ENCODE results near the gene PLXNA2.

PLXNA2 gene

DNA sequence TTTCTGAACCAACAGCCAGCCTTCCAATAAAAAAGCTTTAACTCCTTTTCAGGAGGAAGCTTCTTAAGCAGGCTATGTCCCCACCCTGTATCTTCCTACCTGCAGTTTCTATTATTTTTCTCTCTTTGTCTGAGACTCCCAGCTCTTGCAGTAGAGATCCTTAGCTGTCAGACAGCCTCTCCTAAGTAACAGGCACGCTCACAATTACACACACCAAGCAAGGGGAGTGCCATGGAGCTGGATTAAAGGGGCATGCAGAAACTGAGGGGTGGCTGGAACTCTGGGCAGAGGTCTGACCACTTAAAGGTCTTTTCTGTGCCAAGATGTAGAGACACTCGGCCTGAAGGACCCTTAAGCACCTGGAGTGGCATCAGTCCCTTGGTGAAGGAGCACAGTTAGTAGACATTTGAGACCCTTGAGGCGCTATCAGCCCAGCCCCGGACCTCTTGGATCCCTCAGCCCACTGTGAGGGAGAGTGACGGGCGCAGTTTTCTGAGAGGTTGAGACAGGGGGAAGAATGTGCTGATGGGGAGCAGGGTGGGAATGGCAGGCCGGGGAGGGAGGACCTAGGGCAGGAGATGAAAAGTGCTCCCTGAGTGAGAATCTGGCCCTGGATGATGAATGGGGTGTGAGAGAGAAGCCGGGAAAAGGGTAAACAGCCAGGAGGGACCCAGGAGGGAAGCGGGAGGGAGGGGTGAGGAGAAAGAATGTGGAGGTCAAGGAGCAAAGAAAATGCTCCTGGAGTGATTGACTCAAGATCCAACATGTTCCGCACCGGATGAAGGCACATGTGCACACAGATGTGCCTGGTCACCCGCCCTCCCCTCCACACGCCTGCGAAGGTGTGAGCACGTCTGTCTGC, 13.3 kb downstream of the PLXNA2 start:
- Histone ChIP-seq H3K9me3 (replicated peaks; ENCODE audit: low read length) (no peaks in the 10 kb centered on the region), H3K9ac (ENCODE audit: low read depth, low read length) (peak overlapping the region; percentile 17), H3K4me2 (ENCODE audit: low read length) (peak overlapping the region; percentile 52), H3K27me3 (ENCODE audit: control insufficient read depth, insufficient read depth, low read length) (no peaks in the 10 kb centered on the region), H3K4me1 (ENCODE audit: control insufficient read depth, insufficient read depth, low read length) (peaks cover 87% of the 10 kb centered on the region), H3K36me3 (ENCODE audit: insufficient read depth, low read length) (peaks cover 58% of the 10 kb centered on the region), H3K4me3 (ENCODE audit: low read length) (peak overlapping the region; percentile 6)

DNA sequence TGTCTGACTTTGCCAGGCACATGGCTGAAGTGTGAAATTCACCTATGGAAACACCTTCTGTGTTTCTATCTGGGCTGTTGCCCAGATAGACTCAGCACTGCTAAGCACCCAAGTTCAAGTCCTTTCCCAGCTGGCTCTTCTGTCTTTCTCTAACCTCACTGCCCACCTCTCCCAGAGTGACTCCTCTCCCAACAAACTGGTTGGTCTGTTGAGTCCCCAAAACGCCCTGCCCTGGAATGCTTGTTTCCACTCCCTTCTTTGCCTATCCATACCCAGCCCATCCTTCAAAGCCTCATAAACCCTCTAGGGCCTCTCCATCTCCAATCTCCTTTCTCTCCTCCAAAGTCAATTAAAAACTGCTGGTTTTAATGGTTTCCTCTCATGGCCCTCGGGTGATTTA, 15.6 kb downstream of the PLXNA2 start:
- Histone ChIP-seq H3K4me3 (ENCODE audit: low read length) (no peak overlapping the region), H3K27me3 (ENCODE audit: control insufficient read depth, insufficient read depth, low read length) (no peaks in the 10 kb centered on the region), H3K36me3 (ENCODE audit: insufficient read depth, low read length) (peaks cover 52% of the 10 kb centered on the region), H3K9ac (ENCODE audit: low read depth, low read length) (no peak overlapping the region), H3K9me3 (replicated peaks; ENCODE audit: low read length) (no peaks in the 10 kb centered on the region), H3K4me2 (ENCODE audit: low read length) (no peak overlapping the region), H3K4me1 (ENCODE audit: control insufficient read depth, insufficient read depth, low read length) (peaks cover 80% of the 10 kb centered on the region)

DNA sequence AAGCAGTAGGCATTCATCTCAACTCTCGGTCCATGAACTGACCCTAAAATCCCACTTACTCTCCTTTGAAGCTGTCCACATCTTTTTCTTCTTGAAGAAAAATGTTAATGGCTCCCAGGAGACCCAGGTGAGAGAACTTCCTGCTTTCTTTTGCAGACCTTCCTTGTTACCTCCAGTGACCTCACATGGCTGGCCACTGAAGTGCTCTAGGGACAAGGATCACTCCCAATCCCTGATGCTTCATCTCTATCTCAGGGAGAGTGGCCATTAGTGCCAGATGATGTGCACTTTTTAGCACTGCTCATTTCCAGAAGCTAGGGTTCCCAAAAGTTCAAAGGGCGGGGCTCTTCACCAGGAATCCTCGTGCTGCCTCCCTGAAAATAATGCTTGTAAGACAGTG, 16.2 kb downstream of the PLXNA2 start:
- Histone ChIP-seq H3K4me2 (ENCODE audit: low read length) (no peak overlapping the region), H3K9me3 (replicated peaks; ENCODE audit: low read length) (no peaks in the 10 kb centered on the region), H3K9ac (ENCODE audit: low read depth, low read length) (no peak overlapping the region), H3K27me3 (ENCODE audit: control insufficient read depth, insufficient read depth, low read length) (no peaks in the 10 kb centered on the region), H3K4me3 (ENCODE audit: low read length) (no peak overlapping the region), H3K36me3 (ENCODE audit: insufficient read depth, low read length) (peaks cover 56% of the 10 kb centered on the region), H3K4me1 (ENCODE audit: control insufficient read depth, insufficient read depth, low read length) (peaks cover 80% of the 10 kb centered on the region)

DNA sequence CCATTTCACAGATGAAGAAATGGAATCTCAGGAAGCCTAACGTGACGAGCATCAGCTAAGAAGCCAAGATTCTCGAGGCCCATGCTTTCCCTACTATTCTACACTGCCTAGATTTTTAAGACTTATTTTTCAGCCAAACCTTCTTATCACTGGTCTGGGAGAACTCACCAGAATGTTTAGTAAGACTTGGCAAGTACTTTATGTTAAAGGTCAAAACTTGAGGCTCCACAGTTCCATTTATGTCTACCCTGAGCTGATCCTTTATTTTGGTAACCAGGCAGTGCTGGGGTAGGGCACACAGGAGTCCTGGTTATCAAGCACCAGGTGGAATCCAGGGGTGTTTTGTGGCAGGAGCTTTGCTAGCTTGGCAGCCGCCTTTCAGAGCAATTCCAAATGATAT, 16.8 kb downstream of the PLXNA2 start:
- Histone ChIP-seq H3K9me3 (replicated peaks; ENCODE audit: low read length) (no peaks in the 10 kb centered on the region), H3K4me3 (ENCODE audit: low read length) (no peak overlapping the region)

DNA sequence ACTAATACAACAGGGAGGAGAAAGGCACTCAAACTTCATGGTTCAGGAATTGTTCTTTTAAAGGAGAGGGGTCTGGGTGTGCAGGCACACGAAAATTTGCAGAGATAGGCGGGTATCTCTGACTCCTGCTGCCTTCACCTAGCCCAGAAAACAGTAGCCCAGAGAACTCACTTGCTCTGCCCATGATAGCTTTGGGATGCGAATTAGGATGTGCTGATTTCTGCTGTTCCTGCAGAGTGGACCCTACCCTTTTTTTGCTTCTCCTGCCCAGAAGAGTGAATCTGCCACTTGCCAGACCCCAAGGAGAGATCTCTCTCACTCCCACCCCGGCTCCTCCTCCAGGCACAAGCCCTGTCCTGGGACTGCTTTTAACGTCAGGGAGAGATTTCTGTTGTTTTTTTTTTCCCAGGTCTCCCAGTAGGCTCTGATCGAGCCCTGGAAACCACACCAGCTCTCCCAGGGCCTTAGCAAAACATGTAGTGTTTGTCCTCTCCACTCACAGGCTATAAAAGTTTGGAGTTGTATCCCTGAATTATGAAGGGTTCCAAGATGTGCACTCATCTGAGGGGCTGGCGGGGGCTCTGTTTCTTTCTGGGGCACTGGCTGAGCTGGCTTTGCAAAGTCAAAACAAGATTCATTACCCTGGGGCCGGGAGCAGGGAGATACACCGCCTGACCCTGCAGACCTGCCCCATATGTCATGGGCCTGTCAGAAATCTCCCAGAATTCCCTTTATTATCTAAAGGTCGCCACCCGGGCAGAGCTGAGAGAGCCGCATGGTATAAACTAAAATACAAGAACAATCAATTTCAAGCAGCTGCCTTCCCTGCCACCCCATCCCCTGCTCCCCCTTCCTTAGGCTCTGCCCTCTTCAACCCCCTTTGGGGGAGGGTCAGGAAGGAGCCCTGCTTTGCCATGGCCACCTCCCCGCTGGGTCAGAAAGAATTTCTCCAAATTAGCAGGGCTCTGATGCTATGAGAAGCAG, 17.9 kb downstream of the PLXNA2 start:
- peak overlapping the region; percentile 57 for H3K9ac ChIP-seq (ENCODE audit: low read depth, low read length)
- H3K27me3 ChIP-seq (ENCODE audit: control insufficient read depth, insufficient read depth, low read length), result no peaks in the 10 kb centered on the region
- H3K4me3 ChIP-seq (ENCODE audit: low read length), result no peak overlapping the region
- H3K4me2 ChIP-seq (ENCODE audit: low read length), result peak overlapping the region; percentile 23
- peaks cover 65% of the 10 kb centered on the region for H3K36me3 ChIP-seq (ENCODE audit: insufficient read depth, low read length)
- H3K9me3 ChIP-seq (replicated peaks; ENCODE audit: low read length), result no peaks in the 10 kb centered on the region
- H3K4me1 ChIP-seq (ENCODE audit: control insufficient read depth, insufficient read depth, low read length), result peaks cover 80% of the 10 kb centered on the region

More for the DNA sequence above, 16.8 kb downstream of the PLXNA2 start:
- H3K27me3 ChIP-seq (ENCODE audit: control insufficient read depth, insufficient read depth, low read length), result no peaks in the 10 kb centered on the region
- H3K9ac ChIP-seq (ENCODE audit: low read depth, low read length), result no peak overlapping the region
- H3K4me1 ChIP-seq (ENCODE audit: control insufficient read depth, insufficient read depth, low read length), result peaks cover 80% of the 10 kb centered on the region
- peaks cover 61% of the 10 kb centered on the region for H3K36me3 ChIP-seq (ENCODE audit: insufficient read depth, low read length)
- no peak overlapping the region for H3K4me2 ChIP-seq (ENCODE audit: low read length)

DNA sequence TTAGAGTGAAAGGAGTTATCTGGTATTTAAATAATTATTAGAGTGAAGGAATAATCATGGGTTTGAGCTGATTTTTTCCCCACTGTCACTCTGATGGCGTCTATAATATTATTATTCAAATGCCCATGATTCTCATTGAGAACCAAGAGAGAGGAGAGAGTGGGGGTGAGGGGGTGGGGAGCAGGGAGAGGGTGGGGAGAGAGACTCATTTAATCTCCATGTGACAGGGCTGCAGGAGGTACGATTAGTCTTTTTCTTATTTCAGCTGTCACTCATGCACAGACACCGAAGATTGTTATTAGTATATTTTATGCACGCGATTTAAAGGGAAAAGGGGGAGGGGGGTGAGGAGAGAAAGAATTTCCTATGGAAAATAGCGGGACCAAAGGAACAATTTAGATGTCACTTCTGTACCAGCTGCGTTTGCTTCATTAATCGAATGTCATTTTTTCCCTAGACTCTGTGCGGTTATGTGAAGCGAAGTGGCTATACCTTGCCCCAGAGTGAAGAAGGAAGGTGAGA, 19.9 kb downstream of the PLXNA2 start:
- H3K9ac ChIP-seq (ENCODE audit: low read depth, low read length), result no peak overlapping the region
- no peak overlapping the region for H3K4me2 ChIP-seq (ENCODE audit: low read length)
- no peak overlapping the region for H3K4me3 ChIP-seq (ENCODE audit: low read length)
- no peaks in the 10 kb centered on the region for H3K27me3 ChIP-seq (ENCODE audit: control insufficient read depth, insufficient read depth, low read length)
- peaks cover 46% of the 10 kb centered on the region for H3K36me3 ChIP-seq (ENCODE audit: insufficient read depth, low read length)
- no peaks in the 10 kb centered on the region for H3K9me3 ChIP-seq (replicated peaks; ENCODE audit: low read length)
- H3K4me1 ChIP-seq (ENCODE audit: control insufficient read depth, insufficient read depth, low read length), result peaks cover 89% of the 10 kb centered on the region

DNA sequence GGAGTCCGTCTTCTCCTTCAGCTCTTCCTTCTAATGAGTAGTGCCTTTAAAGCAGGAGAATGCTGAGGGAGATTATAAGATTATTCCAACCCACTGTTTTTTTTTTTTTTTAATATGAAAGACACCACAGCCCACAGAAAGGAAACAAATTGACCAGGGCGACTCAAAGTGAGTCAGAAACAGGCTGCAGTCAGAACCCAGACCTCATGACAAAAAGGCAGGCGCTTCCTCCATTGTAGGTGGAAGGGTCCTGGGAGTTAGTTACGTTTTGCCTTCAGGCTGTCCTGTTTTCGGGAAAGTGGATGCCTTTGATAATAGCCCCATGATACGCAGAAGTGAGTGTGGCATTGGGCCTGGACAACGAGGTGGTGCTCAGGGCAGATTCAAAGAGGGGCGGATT, 21.0 kb downstream of the PLXNA2 start:
- Histone ChIP-seq H3K9ac (ENCODE audit: low read depth, low read length) (peak overlapping the region; percentile 59), H3K27me3 (ENCODE audit: control insufficient read depth, insufficient read depth, low read length) (no peaks in the 10 kb centered on the region), H3K36me3 (ENCODE audit: insufficient read depth, low read length) (peaks cover 36% of the 10 kb centered on the region), H3K4me3 (ENCODE audit: low read length) (peak overlapping the region; percentile 21), H3K4me1 (ENCODE audit: control insufficient read depth, insufficient read depth, low read length) (peaks cover 93% of the 10 kb centered on the region), H3K9me3 (replicated peaks; ENCODE audit: low read length) (no peaks in the 10 kb centered on the region), H3K4me2 (ENCODE audit: low read length) (peak overlapping the region; percentile 56)

DNA sequence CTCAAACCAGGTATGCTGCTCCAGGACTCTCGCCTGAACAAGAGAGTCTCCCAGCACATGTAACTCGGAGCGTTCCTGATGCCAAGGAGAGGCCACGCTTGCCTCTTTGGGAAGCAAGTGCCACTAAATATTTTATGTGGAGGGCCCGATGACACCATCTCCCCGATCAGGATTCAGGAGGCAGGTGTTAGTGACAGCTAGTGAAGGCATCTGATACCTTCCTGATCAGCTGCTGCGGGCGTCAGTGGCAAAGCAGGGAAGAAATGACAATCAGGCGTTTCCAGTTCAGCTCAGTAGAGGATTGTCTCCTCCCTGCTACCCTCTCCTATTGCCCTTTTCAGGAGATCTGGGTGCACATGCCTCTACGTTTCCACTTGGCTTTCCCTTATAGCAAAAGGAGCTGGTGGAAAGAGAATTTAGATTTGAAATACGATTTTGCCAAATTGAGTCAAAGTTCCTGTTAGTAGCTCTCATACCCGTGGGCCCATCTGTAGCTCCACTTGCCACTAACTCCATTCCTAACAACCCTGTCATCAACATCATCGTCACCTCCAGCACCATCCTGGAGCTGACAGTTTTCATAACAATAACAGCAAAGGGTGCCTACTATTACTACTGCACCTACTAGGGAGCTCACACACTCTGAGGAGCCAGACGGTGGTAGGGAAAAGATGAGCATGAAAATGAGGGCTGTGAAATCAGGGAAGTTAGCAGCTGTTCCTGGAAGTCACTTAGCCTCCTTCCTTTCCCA, 21.6 kb downstream of the PLXNA2 start:
- Histone ChIP-seq H3K4me1 (ENCODE audit: control insufficient read depth, insufficient read depth, low read length) (peaks cover 92% of the 10 kb centered on the region), H3K4me3 (ENCODE audit: low read length) (peak overlapping the region; percentile 4), H3K36me3 (ENCODE audit: insufficient read depth, low read length) (peaks cover 37% of the 10 kb centered on the region), H3K9ac (ENCODE audit: low read depth, low read length) (peak overlapping the region; percentile 59), H3K4me2 (ENCODE audit: low read length) (peak overlapping the region; percentile 56), H3K27me3 (ENCODE audit: control insufficient read depth, insufficient read depth, low read length) (no peaks in the 10 kb centered on the region), H3K9me3 (replicated peaks; ENCODE audit: low read length) (no peaks in the 10 kb centered on the region)

DNA sequence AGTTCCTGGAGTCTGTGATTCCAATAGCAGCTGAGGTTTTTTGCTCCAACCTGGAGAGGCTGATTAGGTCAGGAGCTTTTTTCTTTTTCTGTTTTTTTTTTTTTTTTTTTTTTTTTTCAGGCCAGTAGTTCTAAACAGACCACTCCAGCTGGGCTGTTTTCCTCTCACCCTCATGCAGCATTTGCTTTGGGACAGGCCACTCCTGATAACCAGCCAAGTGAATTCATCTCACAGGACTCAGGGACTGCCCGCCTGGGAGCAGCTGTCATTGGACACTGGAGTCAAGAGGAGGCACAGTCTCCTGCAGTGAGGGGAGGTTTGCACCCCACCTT, 22.9 kb downstream of the PLXNA2 start:
- Histone ChIP-seq H3K36me3 (ENCODE audit: insufficient read depth, low read length) (peaks cover 41% of the 10 kb centered on the region), H3K9ac (ENCODE audit: low read depth, low read length) (peak overlapping the region; percentile 46), H3K4me1 (ENCODE audit: control insufficient read depth, insufficient read depth, low read length) (peaks cover 92% of the 10 kb centered on the region), H3K9me3 (replicated peaks; ENCODE audit: low read length) (no peaks in the 10 kb centered on the region), H3K4me2 (ENCODE audit: low read length) (peak overlapping the region; percentile 13), H3K27me3 (ENCODE audit: control insufficient read depth, insufficient read depth, low read length) (no peaks in the 10 kb centered on the region), H3K4me3 (ENCODE audit: low read length) (no peak overlapping the region)

DNA sequence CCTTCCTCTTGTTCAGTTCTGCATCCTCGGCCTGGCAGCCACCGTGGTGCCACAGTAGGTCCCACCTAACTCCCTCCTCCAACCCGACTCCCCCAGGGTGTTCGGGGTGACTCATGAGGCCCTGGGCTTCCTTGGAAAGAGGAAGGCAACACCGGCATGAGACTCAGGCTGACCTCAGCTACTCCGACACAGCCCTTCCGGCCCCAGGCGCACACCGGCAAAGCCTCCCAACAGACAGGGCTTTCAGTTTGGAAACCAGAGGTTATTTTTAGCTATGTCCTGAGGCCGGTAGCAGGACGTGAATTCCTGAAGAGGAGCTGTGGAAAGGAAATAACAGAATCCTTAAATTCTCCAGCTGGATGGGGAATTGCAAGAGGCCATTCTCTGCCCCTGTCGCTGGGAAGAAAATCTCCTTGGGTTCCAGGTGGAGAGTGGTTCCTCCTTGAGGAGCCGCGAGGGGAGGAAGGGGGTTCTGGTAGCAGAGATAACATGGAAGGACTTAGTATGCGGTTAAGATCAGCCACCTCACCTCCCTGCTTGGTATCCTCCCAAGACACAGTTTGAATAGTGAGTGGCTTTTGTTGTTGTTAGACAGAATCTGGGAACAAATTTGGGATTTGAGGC, 24.4 kb downstream of the PLXNA2 start:
- peak overlapping the region; percentile 50 for H3K9ac ChIP-seq (ENCODE audit: low read depth, low read length)
- H3K4me2 ChIP-seq (ENCODE audit: low read length), result peak overlapping the region; percentile 16
- no peaks in the 10 kb centered on the region for H3K9me3 ChIP-seq (replicated peaks; ENCODE audit: low read length)
- no peaks in the 10 kb centered on the region for H3K27me3 ChIP-seq (ENCODE audit: control insufficient read depth, insufficient read depth, low read length)
- H3K36me3 ChIP-seq (ENCODE audit: insufficient read depth, low read length), result peaks cover 51% of the 10 kb centered on the region
- no peak overlapping the region for H3K4me3 ChIP-seq (ENCODE audit: low read length)
- H3K4me1 ChIP-seq (ENCODE audit: control insufficient read depth, insufficient read depth, low read length), result peaks cover 95% of the 10 kb centered on the region
